Measurements from ENCODE around the gene B4GALT3. TPM values are rescaled to one million over a fixed set of nuclear protein-coding genes. Genes with fewer than 3 reads are reported as not detected.

B4GALT3 gene
- total and polyA plus RNA-seq, 9 of the 15 experiments (the other 6 are each of a cell fraction or from before 2014, with no cell fraction given) = 31.2 to 103 (median 46.1) TPM

DNA sequence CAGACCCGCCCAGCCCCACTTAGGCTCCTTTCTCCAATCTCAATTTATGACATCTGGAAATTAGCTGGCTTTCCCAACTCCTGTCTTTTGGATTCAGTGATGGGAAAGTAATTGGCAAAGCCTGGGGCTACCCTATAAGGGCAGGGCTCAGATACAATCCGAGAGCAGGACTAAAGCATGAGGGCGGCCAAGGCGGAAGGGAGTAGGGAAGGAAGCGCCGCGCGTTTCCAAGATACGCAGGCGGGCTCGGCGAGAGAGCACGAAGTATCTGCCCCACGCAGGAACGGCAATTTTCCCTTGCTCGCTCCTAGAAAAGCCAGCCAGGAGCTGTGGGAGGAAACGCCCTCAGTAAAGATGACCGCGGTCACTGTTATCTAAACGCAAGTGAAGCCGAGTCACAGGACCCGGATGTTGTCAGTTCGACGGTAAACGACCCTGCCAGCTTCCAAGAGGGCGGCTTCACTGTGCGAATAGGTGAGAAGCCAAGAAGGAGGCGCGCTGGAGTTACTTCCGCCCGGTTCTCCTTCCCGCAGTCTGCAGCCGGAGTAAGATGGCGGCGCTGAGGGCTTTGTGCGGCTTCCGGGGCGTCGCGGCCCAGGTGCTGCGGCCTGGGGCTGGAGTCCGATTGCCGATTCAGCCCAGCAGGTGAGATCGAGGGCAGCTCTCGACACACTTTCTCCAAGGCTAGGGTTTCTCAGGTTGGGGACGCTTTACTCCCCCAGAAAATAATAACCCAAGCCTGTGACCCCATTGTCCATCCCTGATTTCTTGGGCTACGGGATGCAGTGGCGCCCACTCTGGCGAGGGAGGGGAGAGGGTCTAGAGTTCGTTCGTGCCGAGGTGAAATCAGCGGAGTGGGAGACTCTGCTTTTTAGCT lies 24.8 kb upstream of the B4GALT3 start, which contains the start of gene NDUFS2 (continued):
- TF ChIP-seq, protein P1, sequence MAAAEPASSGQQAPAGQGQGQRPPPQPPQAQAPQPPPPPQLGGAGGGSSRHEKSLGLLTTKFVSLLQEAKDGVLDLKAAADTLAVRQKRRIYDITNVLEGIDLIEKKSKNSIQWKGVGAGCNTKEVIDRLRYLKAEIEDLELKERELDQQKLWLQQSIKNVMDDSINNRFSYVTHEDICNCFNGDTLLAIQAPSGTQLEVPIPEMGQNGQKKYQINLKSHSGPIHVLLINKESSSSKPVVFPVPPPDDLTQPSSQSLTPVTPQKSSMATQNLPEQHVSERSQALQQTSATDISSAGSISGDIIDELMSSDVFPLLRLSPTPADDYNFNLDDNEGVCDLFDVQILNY (CRISPR knock-in tag; IDR thresholded peaks at IDR 0.05) = no peak
- TF ChIP-seq TCF3 (CRISPR knock-in tag; IDR thresholded peaks at IDR 0.05) (no peak; the same call in 1 of the 2 replicates), ZBED1 (IDR thresholded peaks at IDR 0.05) (no peak), ZFP30 (CRISPR knock-in tag; IDR thresholded peaks at IDR 0.05; ENCODE audit: borderline replicate concordance) (no peak), MTA1 (IDR thresholded peaks at IDR 0.05; ENCODE audit: borderline replicate concordance) (0 out of 2 replicates have a peak, but pooled peaks have one; percentile 14), RBM14 (IDR thresholded peaks at IDR 0.05; ENCODE audit: borderline replicate concordance, insufficient read depth, low read depth, low read length) (no peak), ZKSCAN1 (IDR thresholded peaks at IDR 0.05; ENCODE audit: low read depth, low read length) (no peak), ASH1L (IDR thresholded peaks at IDR 0.05; ENCODE audit: borderline replicate concordance, low read depth, partially characterized antibody) (peak; percentile 56), NR4A1 (CRISPR knock-in tag; IDR thresholded peaks at IDR 0.05) (peak; percentile 81; the same call in 1 of the 2 replicates), NR4A1 (tag; IDR thresholded peaks at IDR 0.05) (0 out of 2 replicates have a peak, but pooled peaks have one; percentile 45), CBFA2T2 (conservative IDR thresholded peaks at IDR 0.05) (no peak), ZKSCAN8 (CRISPR knock-in tag; IDR thresholded peaks at IDR 0.05) (0 out of 2 replicates have a peak, but pooled peaks have one; percentile 58), HMGN3 (IDR thresholded peaks at IDR 0.05; ENCODE audit: borderline replicate concordance, extremely low read depth, insufficient read length, low read depth, low read length) (peak; percentile 61), SETDB1 (IDR thresholded peaks at IDR 0.05; ENCODE audit: low read length) (peak; percentile 56), PHF20 (IDR thresholded peaks at IDR 0.05; ENCODE audit: partially characterized antibody) (peak; percentile 85), ZNF79 (CRISPR knock-in tag; IDR thresholded peaks at IDR 0.05; ENCODE audit: low read depth) (no peak), NCOA2 (IDR thresholded peaks at IDR 0.05; ENCODE audit: partially characterized antibody in 2 of 2) (no peak), ZNF274 (IDR thresholded peaks at IDR 0.05; ENCODE audit: borderline replicate concordance, low read depth, low read length) (no peak), FOXJ2 (tag; IDR thresholded peaks at IDR 0.05) (peak; percentile 50; the same call in 1 of the 2 replicates), MCM2 (IDR thresholded peaks at IDR 0.05; ENCODE audit: low read depth) (no peak), CEBPB (tag; IDR thresholded peaks at IDR 0.05) (no peak), ELF4 (CRISPR knock-in tag; IDR thresholded peaks at IDR 0.05) (peak; percentile 62; the same call in 1 of the 2 replicates)
- TF ChIP-seq, protein P2, sequence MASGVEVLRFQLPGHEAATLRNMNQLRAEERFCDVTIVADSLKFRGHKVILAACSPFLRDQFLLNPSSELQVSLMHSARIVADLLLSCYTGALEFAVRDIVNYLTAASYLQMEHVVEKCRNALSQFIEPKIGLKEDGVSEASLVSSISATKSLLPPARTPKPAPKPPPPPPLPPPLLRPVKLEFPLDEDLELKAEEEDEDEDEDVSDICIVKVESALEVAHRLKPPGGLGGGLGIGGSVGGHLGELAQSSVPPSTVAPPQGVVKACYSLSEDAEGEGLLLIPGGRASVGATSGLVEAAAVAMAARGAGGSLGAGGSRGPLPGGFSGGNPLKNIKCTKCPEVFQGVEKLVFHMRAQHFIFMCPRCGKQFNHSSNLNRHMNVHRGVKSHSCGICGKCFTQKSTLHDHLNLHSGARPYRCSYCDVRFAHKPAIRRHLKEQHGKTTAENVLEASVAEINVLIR (CRISPR knock-in tag; IDR thresholded peaks at IDR 0.05) = peak; percentile 20
- TF ChIP-seq, protein P3, sequence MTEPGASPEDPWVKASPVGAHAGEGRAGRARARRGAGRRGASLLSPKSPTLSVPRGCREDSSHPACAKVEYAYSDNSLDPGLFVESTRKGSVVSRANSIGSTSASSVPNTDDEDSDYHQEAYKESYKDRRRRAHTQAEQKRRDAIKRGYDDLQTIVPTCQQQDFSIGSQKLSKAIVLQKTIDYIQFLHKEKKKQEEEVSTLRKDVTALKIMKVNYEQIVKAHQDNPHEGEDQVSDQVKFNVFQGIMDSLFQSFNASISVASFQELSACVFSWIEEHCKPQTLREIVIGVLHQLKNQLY (CRISPR knock-in tag; conservative IDR thresholded peaks at IDR 0.05) = 0 out of 4 replicates have a peak, but pooled peaks of 1 of the 2 experiments have one; percentile 54
- TF ChIP-seq, protein P4, sequence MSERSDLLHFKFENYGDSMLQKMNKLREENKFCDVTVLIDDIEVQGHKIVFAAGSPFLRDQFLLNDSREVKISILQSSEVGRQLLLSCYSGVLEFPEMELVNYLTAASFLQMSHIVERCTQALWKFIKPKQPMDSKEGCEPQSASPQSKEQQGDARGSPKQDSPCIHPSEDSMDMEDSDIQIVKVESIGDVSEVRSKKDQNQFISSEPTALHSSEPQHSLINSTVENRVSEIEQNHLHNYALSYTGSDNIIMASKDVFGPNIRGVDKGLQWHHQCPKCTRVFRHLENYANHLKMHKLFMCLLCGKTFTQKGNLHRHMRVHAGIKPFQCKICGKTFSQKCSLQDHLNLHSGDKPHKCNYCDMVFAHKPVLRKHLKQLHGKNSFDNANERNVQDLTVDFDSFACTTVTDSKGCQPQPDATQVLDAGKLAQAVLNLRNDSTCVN (CRISPR knock-in tag; IDR thresholded peaks at IDR 0.05) = 0 out of 2 replicates have a peak, but pooled peaks have one; percentile 7

Data from K562 (cell line).